Breast epithelium (tissue), 4 donors: Measurements from ENCODE around the gene AQP6. TPM values are rescaled to one million over a fixed set of nuclear protein-coding genes. Genes with fewer than 3 reads are reported as not detected.

Experiments used
- DNase-seq, 2 donors: peaks; one replicate each; pipeline ENCODE4 v3.0.0-alpha.2; 2019; ENCODE audit warnings: low spot score in 2 of 2
- H3K27ac ChIP-seq, 2 donors: fragments of 200-600 bp; sonication (generic) in 1 of 2; one replicate each; pipeline ENCODE4 v1.5.1; 2016 to 2019; ENCODE audit warnings: mild to moderate bottlenecking in 1 of 2
- H3K27me3 ChIP-seq, 2 donors: fragments of 200-600 bp; sonication (generic) in 1 of 2; one replicate each; pipeline versions ENCODE4 v1.5.1 to v1.6.0; 2017 to 2019; ENCODE audit warnings: control low read depth in 1 of 2, mild to moderate bottlenecking in 1 of 2
- H3K36me3 ChIP-seq: fragments of 200-600 bp; one replicate; pipeline ENCODE4 v1.5.1; 2019
- H3K4me1 ChIP-seq, 2 donors: fragments of 200-600 bp; sonication (generic); one replicate each; pipeline ENCODE4 v1.5.1; 2016 to 2019; ENCODE audit warnings: control low read depth in 1 of 2
- H3K4me3 ChIP-seq, 3 donors: fragments of 200-600 bp; sonication (generic); 1 replicate in 2 of 3; 2 replicates in 1 of 3; pipeline ENCODE4 v1.5.1; 2016 to 2019; ENCODE audit warnings: mild to moderate bottlenecking in 3 of 3, moderate library complexity in 2 of 3
- H3K9me3 ChIP-seq, 2 donors: fragments of 200-600 bp; sonication (generic) in 1 of 2; one replicate each; pipeline ENCODE4 v1.5.1; 2016 to 2019; ENCODE audit warnings: control low read depth in 1 of 2
- POLR2A ChIP-seq: fragments of 450-650 bp; IDR thresholded peaks from one replicate; pipeline ENCODE4 v1.6.1; 2016; ENCODE audit warnings: antibody characterized with exemption, mild to moderate bottlenecking, moderate library complexity
- POLR2AphosphoS5 ChIP-seq, 3 donors: sonication (generic); formaldehyde crosslinking; IDR thresholded peaks; one replicate each; pipeline ENCODE4 v1.6.1; 2017; ENCODE audit warnings: antibody characterized with exemption in 3 of 3
- intact Hi-C: fragments of 100-400 bp; cut with DNase I; formaldehyde crosslinking; loops from one replicate; pipeline ENCODE4 v1.15.1; 2023; ENCODE audit warnings: low total_unique reads
- total RNA-seq, 3 donors: library from RNA; depleted of rRNA; stranded (reverse); fragments of >200 nt; gene quantifications; one replicate each; pipeline ENCODE4 v1.1.0, GENCODE V29; 2016
- TF ChIP-seq, protein P1 (sequence below), 3 donors: fragments of 450-650 bp; IDR thresholded peaks; one replicate each; pipeline ENCODE4 v1.5.1; 2016 to 2017; ENCODE audit warnings: antibody characterized with exemption in 3 of 3, mild to moderate bottlenecking in 3 of 3, moderate library complexity in 3 of 3

AQP6 gene
- total RNA-seq, 3 donors from 2014 or later: 0.16 TPM; not detected in 2

DNA sequence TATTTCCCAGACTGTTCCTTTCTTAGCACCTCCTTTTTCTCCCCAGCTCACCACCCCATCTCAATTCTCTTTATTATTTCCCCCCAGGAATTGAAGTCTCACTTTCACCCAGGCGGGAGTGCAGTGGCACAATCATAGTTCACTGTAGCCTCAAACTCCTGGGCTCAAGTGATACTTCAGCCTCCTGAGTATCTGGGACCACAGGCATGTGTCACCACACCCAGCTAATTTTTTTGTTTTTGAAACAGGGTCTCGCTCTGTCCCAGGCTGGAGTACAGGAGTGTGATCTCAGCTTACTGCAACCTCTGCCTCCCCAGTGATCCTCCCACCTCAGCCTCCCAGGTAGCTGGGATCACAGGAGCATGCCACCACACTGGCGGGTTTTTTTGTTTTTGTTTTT lies 41.6 kb downstream of the AQP6 start:
- Histone ChIP-seq H3K4me3 (no peak overlapping the region), H3K27me3 (no peaks in the 10 kb centered on the region), H3K4me1 (no peaks in the 10 kb centered on the region), H3K36me3 (no peaks in the 10 kb centered on the region), H3K27ac (no peak overlapping the region), H3K9me3 (no peaks in the 10 kb centered on the region)
- TF ChIP-seq, protein P1, sequence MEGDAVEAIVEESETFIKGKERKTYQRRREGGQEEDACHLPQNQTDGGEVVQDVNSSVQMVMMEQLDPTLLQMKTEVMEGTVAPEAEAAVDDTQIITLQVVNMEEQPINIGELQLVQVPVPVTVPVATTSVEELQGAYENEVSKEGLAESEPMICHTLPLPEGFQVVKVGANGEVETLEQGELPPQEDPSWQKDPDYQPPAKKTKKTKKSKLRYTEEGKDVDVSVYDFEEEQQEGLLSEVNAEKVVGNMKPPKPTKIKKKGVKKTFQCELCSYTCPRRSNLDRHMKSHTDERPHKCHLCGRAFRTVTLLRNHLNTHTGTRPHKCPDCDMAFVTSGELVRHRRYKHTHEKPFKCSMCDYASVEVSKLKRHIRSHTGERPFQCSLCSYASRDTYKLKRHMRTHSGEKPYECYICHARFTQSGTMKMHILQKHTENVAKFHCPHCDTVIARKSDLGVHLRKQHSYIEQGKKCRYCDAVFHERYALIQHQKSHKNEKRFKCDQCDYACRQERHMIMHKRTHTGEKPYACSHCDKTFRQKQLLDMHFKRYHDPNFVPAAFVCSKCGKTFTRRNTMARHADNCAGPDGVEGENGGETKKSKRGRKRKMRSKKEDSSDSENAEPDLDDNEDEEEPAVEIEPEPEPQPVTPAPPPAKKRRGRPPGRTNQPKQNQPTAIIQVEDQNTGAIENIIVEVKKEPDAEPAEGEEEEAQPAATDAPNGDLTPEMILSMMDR (IDR thresholded peaks at IDR 0.05): no peak
- DNase-seq: no peak
- intact Hi-C loops: no loop called here

DNA sequence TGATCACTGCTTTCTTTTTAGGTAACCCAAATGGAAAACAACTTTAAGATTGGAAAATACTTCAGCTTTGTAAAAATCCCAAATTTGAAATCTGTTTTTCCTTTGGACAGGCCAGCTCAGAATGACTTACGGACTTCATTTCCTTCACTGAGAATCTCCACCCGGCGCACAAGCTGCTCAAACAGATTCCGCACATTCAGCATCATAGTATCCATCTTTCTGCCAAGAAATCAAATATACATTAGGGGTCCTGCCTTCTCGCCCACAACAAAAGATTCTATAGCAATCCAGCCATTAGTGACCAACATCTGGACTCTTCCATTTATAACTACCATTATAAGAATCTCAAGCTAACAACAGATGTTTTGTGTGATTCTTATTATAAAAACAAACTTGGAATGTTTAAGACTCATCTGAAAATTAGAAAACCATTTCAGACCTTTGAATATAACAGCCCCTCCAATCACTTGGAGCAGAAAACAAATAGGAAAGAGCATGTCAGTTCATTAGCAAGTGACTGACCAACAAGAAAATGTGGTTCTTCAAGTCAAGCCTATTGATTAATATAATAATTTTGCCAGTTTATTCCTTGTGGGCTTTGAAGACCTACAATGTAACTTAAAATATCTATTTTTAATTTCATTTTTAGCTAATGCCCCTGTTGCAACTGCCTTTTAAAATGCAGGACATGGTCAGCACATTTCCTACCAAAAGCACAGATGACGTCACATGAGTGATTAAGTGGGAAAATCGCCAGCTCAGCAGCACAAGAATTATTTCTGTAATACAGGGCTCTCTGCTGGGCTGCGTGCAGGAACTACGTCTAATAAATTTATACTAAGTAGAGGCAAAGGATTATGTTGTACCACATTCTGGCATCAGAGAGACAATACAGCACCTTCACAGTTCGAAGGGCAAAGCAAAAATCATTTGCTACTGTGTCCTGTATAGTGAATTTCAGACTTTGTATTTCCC lies 44.0 kb downstream of the AQP6 start:
- intact Hi-C loops: no loop called here
- DNase-seq: no peak
- Histone ChIP-seq H3K4me1 (no peaks in the 10 kb centered on the region), H3K36me3 (no peaks in the 10 kb centered on the region), H3K27me3 (no peaks in the 10 kb centered on the region), H3K9me3 (no peaks in the 10 kb centered on the region), H3K27ac (peak overlapping the region in 1 of 2 donors; percentile 39), H3K4me3 (peak overlapping the region in 1 of 3 donors; percentile 1)
- TF ChIP-seq POLR2A (no peak), POLR2AphosphoS5 (IDR thresholded peaks at IDR 0.05) (no peak)
- TF ChIP-seq, protein P1 (IDR thresholded peaks at IDR 0.05): no peak

DNA sequence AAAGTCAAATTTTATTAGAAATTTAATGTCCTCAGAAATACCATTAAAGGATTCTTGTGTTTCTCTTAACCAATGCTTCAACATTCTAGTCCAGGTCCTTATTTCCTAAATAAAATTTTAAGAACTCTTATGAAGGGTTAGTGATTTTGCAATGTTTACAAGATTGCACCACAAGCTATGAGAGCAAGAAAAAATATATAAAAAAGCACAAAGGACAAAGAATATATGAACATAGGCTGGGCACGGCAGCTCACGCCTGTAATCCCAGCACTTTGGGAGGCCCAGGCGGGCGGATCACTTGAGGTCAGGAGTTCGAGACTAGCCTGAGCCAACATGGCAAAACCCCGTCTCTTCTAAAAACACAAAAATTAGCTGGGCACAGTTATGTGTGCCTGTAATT lies 44.9 kb downstream of the AQP6 start:
- peak overlapping the region in 1 of 2 donors; percentile 43 for H3K27ac ChIP-seq
- no peaks in the 10 kb centered on the region for H3K9me3 ChIP-seq
- no peaks in the 10 kb centered on the region for H3K36me3 ChIP-seq
- intact Hi-C loops: no loop called here
- no peak overlapping the region for H3K4me3 ChIP-seq
- TF ChIP-seq, protein P1 (IDR thresholded peaks at IDR 0.05): no peak
- TF ChIP-seq POLR2AphosphoS5 (IDR thresholded peaks at IDR 0.05): no peak
- TF ChIP-seq POLR2A: no peak
- no peaks in the 10 kb centered on the region for H3K4me1 ChIP-seq
- H3K27me3 ChIP-seq: no peaks in the 10 kb centered on the region
- no peak for DNase-seq

DNA sequence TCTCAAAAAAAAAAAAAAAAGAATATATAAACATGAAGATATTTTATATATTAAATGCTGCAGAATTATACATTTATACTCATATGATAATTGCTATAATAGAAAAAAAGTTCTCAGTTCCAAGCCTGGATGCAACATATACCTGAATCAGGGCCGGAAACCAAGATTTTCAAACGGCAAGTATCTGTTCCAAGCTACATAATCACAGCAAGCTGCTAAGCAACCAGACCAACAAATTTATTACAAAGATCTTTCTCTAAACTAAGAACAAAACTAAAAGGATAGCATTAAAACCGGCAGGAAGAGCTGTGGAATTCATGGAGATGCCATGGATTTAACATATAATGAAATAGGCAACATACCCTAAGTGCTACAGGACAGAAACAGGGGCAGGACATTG lies 45.4 kb downstream of the AQP6 start:
- Histone ChIP-seq H3K27ac (no peak overlapping the region), H3K36me3 (no peaks in the 10 kb centered on the region), H3K27me3 (no peaks in the 10 kb centered on the region), H3K4me1 (no peaks in the 10 kb centered on the region), H3K4me3 (no peak overlapping the region), H3K9me3 (no peaks in the 10 kb centered on the region)
- intact Hi-C loops: no loop called here
- no peak for DNase-seq
- TF ChIP-seq POLR2AphosphoS5 (IDR thresholded peaks at IDR 0.05) (no peak), POLR2A (no peak)
- TF ChIP-seq, protein P1 (IDR thresholded peaks at IDR 0.05): no peak

DNA sequence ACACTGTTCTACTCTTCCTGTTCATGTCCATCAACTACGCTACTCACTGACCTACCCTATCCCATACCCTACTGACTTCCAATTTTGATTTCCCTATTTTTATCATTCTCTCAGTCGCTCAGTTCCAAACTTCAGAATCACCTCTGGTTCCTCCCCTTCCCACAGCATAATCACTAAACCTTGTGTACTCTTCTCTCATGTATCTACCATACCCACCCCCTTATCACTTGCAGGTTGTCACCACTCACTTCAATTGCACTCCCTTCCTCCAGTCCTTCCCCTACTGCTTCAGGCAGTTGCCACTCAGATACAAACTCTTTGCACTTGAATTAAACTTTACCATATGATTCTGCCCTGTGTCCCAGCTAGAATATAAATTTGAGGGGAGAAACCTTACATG lies 46.2 kb downstream of the AQP6 start:
- DNase-seq: no peak
- intact Hi-C loops: no loop called here
- Histone ChIP-seq H3K4me3 (no peak overlapping the region), H3K27me3 (no peaks in the 10 kb centered on the region), H3K36me3 (no peaks in the 10 kb centered on the region), H3K4me1 (no peaks in the 10 kb centered on the region), H3K27ac (no peak overlapping the region), H3K9me3 (no peaks in the 10 kb centered on the region)
- TF ChIP-seq, protein P1 (IDR thresholded peaks at IDR 0.05): no peak
- TF ChIP-seq POLR2A (no peak), POLR2AphosphoS5 (IDR thresholded peaks at IDR 0.05) (no peak)
